ENCODE data around the gene ASAP2.

Gene ASAP2

GRCh38 chr2:9165625-9166024 lies 41.0 kb upstream of the ASAP2 start:
- no peak for DNase-seq (ENCODE audit: low spot score)
- no peak overlapping the region for H3K4me3 ChIP-seq
- TF ChIP-seq CTCF (IDR thresholded peaks at IDR 0.05) = no peak
- peak overlapping the region in 1 of 2 donors; percentile 69 for H3K27ac ChIP-seq

- no peak for DNase-seq (ENCODE audit: low spot score)
- Histone ChIP-seq H3K4me3 (no peak overlapping the region), H3K27ac (peak overlapping the region; percentile 1 to 72)
- TF ChIP-seq CTCF (IDR thresholded peaks at IDR 0.05) = no peak
Measured at GRCh38 chr2:9166579-9167377, 39.8 kb upstream of the ASAP2 start.

GRCh38 chr2:9167718-9168657 lies 38.6 kb upstream of the ASAP2 start:
- H3K4me3 ChIP-seq = no peak overlapping the region
- no peak overlapping the region for H3K27ac ChIP-seq
- no peak for TF ChIP-seq CTCF (IDR thresholded peaks at IDR 0.05)
- no peak for DNase-seq (ENCODE audit: low spot score)

GRCh38 chr2:9168821-9169221 lies 37.8 kb upstream of the ASAP2 start:
- DNase-seq (ENCODE audit: low spot score) = no peak
- Histone ChIP-seq H3K27ac (no peak overlapping the region), H3K4me3 (no peak overlapping the region)
- no peak for TF ChIP-seq CTCF (IDR thresholded peaks at IDR 0.05)

GRCh38 chr2:9169349-9170107 lies 37.1 kb upstream of the ASAP2 start:
- H3K27ac ChIP-seq = no peak overlapping the region
- DNase-seq (ENCODE audit: low spot score) = no peak

More at GRCh38 chr2:9169349-9170107, 37.1 kb upstream of the ASAP2 start:
- no peak for TF ChIP-seq CTCF (IDR thresholded peaks at IDR 0.05)
- H3K4me3 ChIP-seq = no peak overlapping the region

All from coronary artery (tissue), 2 donors.